Lower leg skin (tissue), 3 donors: ENCODE measurements around the gene APRT.

Experiments
- CTCF ChIP-seq, 3 donors: fragments of 450-650 bp; IDR thresholded peaks; one replicate each; pipeline ENCODE4 v1.5.1; 2016; ENCODE audit warnings: antibody characterized with exemption in 3 of 3, mild to moderate bottlenecking in 3 of 3, moderate library complexity in 2 of 3
- POLR2A ChIP-seq, 2 donors: fragments of 450-650 bp; IDR thresholded peaks; one replicate each; pipeline ENCODE4 v1.6.1; 2016 to 2017; ENCODE audit warnings: antibody characterized with exemption in 2 of 2, mild to moderate bottlenecking in 1 of 2, moderate library complexity in 1 of 2

- no peak for TF ChIP-seq CTCF (IDR thresholded peaks at IDR 0.05)
- no peak for TF ChIP-seq POLR2A (IDR thresholded peaks at IDR 0.05)
Measured at GRCh38 chr16:88783391-88784073, 28.2 kb downstream of the APRT start.
